Cardiac fibroblast (primary cell): ENCODE data around the gene CNPY3.
"Not testable (repeated sequence)": the region's sequence is repeated elsewhere in the genome, so short reads cannot be mapped to it uniquely, and the experiment has no call there.

Experiments
- DNase-seq, 2 donors: peaks; one replicate each; pipeline versions ENCODE4 v3.0.0 to v3.0.0-alpha.2; 2010; ENCODE audit warnings: low read depth in 2 of 2
- H3K4me3 ChIP-seq, 2 donors: replicated peaks in 1 of 2; 1 replicate in 1 of 2; 2 replicates in 1 of 2; pipeline ENCODE4 v1.5.1; 2011; ENCODE audit warnings: low read depth in 2 of 2, low read length in 2 of 2, mild to moderate bottlenecking in 2 of 2, moderate library complexity in 1 of 2
- TF ChIP-seq, protein P1 (sequence below): IDR thresholded peaks from one replicate; pipeline ENCODE4 v1.5.1; 2011; ENCODE audit warnings: low read depth, mild to moderate bottlenecking, low read length, inconsistent platforms

Gene CNPY3

DNA sequence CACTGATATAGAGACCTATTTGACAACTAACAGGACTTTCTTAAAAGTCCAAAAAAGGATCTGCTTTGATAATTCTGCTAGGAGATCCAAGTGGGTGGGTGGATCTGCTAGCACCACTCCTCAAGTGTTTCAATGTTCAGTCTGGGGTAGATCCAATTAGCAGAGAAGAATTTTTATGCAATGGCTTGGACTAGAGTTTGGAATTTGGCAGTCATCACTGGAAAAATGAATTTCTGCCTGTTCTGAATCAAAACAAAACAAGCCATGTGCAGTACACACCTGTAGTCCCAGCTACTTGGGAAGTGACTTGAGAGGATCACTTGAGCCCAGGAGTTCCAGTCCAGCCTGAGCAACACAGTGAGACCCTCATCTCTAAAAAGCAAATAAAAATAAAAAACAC is 18.7 kb downstream of the CNPY3 start:
- no peak for DNase-seq
- TF ChIP-seq, protein P1, sequence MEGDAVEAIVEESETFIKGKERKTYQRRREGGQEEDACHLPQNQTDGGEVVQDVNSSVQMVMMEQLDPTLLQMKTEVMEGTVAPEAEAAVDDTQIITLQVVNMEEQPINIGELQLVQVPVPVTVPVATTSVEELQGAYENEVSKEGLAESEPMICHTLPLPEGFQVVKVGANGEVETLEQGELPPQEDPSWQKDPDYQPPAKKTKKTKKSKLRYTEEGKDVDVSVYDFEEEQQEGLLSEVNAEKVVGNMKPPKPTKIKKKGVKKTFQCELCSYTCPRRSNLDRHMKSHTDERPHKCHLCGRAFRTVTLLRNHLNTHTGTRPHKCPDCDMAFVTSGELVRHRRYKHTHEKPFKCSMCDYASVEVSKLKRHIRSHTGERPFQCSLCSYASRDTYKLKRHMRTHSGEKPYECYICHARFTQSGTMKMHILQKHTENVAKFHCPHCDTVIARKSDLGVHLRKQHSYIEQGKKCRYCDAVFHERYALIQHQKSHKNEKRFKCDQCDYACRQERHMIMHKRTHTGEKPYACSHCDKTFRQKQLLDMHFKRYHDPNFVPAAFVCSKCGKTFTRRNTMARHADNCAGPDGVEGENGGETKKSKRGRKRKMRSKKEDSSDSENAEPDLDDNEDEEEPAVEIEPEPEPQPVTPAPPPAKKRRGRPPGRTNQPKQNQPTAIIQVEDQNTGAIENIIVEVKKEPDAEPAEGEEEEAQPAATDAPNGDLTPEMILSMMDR = no peak
- H3K4me3 ChIP-seq = no peak overlapping the region

- no peak for DNase-seq
- no peak overlapping the region for H3K4me3 ChIP-seq
- TF ChIP-seq, protein P1 = no peak
These were observed 23.1 kb downstream of the CNPY3 start for GRCh38 chr6:42952389-42952788.

DNA sequence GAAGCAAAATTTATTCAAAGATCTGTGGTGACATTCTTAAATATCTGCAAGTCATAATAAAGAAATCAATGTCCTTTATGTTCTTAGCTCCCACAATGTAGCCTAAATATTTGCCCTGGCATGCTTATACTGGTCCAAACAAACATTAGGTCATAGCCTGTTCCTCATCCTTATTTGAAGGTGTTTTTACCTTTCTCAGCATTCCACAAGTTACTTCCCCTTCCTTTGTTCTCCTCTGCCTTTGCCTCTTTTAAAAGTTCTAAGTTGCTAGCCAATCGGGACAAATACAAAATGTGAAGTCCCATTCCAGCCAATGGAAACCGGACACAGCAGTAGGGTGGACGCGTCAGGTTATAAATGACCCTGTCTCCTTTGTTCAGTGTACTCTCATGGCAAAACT is 25.1 kb downstream of the CNPY3 start:
- H3K4me3 ChIP-seq, DNase-seq: not testable (repeated sequence)

DNA sequence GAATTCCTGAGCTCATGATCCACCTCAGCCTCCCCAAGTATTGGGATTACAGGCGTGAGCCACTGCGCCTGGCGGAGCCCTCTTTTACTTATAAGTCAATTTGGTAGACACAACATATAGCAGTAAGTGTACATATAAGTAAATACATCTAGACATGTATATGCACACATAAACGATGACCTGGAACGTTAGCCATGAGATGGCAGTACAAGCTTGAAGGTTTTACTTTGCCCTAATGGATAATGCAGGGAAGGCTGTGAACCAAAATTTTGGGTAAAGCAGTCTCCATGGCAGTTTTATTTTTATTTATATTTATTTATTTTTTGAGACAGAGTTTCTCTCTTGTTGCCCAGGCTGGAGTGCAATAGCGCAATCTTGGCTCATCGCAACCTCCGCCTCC is 28.8 kb downstream of the CNPY3 start:
- DNase-seq = peak in 1 of 2 donors; percentile 29

DNA sequence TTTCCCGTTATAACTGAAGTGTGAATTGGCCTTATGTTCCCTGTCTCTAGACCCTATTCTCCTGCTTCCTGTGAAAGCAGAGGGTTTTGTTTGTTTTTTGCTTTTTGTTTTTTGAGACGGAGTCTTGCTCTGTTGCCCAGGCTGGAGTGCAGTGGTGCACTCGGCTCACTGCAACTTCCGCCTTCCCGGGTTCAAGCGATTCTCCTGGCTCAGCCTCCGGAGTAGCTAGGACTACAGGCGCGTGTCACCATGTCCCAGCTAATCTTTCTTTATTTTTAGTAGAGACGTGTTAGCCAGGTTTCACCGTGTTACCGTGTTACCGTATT is 30.6 kb downstream of the CNPY3 start:
- DNase-seq = no peak
- peak overlapping the region; percentile 44 to 47 for H3K4me3 ChIP-seq
- TF ChIP-seq, protein P1 = no peak

More for the DNA sequence above, 28.8 kb downstream of the CNPY3 start:
- H3K4me3 ChIP-seq = no peak overlapping the region
- TF ChIP-seq, protein P1 = no peak

DNA sequence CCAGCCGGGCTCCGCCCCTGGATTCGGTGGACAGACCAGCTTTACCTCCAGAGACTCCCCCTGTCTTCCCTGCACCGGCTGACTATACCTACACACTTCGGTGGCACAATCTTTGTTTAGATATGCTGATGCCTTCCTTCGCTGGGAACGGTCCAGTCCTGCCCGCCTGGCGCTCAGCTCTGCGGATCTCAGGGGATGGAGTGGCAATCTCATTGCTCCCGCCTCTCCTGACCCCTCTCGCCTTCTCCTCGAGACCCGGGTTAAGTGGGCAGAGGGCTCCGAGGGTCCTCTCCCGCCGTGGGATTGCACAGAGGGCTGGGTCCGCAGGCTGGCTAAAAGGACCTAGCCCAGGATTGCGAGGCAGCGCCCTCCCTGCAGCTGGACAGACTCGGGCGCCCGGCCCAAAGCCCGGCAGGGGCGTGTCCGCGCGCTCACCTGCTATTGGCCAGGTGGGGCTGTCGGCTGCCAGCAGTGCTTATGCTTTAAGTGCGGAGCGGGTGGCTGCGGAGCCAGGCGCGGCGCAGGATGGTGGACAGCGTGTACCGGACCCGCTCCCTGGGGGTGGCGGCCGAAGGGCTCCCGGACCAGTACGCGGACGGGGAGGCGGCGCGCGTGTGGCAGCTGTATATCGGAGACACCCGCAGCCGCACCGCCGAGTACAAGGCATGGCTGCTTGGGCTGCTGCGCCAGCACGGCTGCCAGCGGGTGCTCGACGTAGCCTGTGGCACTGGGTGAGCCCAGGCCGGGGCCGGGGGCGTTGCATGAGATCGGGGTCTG is 31.2 kb downstream of the CNPY3 start, which contains the start of gene GNMT:
Gene GNMT (plus strand): TSS at position 512 of the 777 bp plus-strand sequence. CDS start 14 bp downstream, at position 526.
- peak in 1 of 2 donors; percentile 26 for DNase-seq
- TF ChIP-seq, protein P1 = no peak
- peak within 1 kb of the TSS; percentile 44 to 47 for H3K4me3 ChIP-seq

- H3K4me3 ChIP-seq = peak overlapping the region; percentile 44 to 47
- DNase-seq = no peak
- TF ChIP-seq, protein P1 = no peak
These were observed 31.8 kb downstream of the CNPY3 start for GRCh38 chr6:42961020-42961470.
